ENCODE results near the gene SYCN.
"Not testable (repeated sequence)": the region's sequence is repeated elsewhere in the genome, so short reads cannot be mapped to it uniquely, and the experiment has no call there.

The SYCN gene

GRCh38 chr19:39203372-39204341 is at the start of gene SYCN:
Gene SYCN, minus strand, starts transcription at chr19:39204263. Its CDS starts 9 bp downstream, at chr19:39204254.
- no peak for DNase-seq

- no peak for DNase-seq
Observed at GRCh38 chr19:39253374-39254149, 49.5 kb upstream of the SYCN start.

- DNase-seq: no peak
Observed at GRCh38 chr19:39252458-39252857, 48.4 kb upstream of the SYCN start.

- no peak for DNase-seq
Observed at GRCh38 chr19:39251846-39252245, 47.8 kb upstream of the SYCN start.

GRCh38 chr19:39251081-39251480 is 47.0 kb upstream of the SYCN start:
- DNase-seq: no peak

GRCh38 chr19:39248806-39249205 is 44.7 kb upstream of the SYCN start, which contains the start of gene IFNL4:
Gene IFNL4, minus strand, starts transcription at chr19:39248856.
- DNase-seq: no peak

- no peak for DNase-seq
Observed at GRCh38 chr19:39247701-39248664, 43.9 kb upstream of the SYCN start.

- no peak for DNase-seq
Observed at GRCh38 chr19:39246951-39247669, 43.0 kb upstream of the SYCN start.

GRCh38 chr19:39245166-39245565 is 41.1 kb upstream of the SYCN start:
- DNase-seq: not testable (repeated sequence)

GRCh38 chr19:39244410-39245100 is 40.5 kb upstream of the SYCN start, which contains the start of gene IFNL3:
Gene IFNL3, minus strand, starts transcription at chr19:39245006. Its CDS starts 39 bp downstream, at chr19:39244967.
- not testable (repeated sequence) for DNase-seq

- not testable (repeated sequence) for DNase-seq
Observed at GRCh38 chr19:39243741-39244140, 39.7 kb upstream of the SYCN start.

- no peak for DNase-seq
Observed at GRCh38 chr19:39240421-39240820, 36.4 kb upstream of the SYCN start.

- no peak for DNase-seq
Observed at GRCh38 chr19:39238944-39239343, 34.9 kb upstream of the SYCN start.

GRCh38 chr19:39238209-39238608 is 34.1 kb upstream of the SYCN start:
- no peak for DNase-seq

- DNase-seq: peak in 1 of 2 donors; percentile 39
Observed at GRCh38 chr19:39237200-39238184, 33.4 kb upstream of the SYCN start.

- DNase-seq: no peak
Observed at GRCh38 chr19:39236527-39236926, 32.5 kb upstream of the SYCN start.

- DNase-seq: no peak
Observed at GRCh38 chr19:39232708-39233107, 28.6 kb upstream of the SYCN start.

- DNase-seq: no peak
Observed at GRCh38 chr19:39230096-39230764, 26.2 kb upstream of the SYCN start.

GRCh38 chr19:39224910-39225309 is 20.8 kb upstream of the SYCN start:
- DNase-seq: no peak

Measured in stimulated activated CD4-positive, alpha-beta T cell treated with anti-CD3 and anti-CD28 coated beads, Interleukin-2, amount 100 ng/mL, for 48 hours (primary cell).